HepG2 (cell line): Measurements from ENCODE around the gene TRNP1. TPM values are rescaled to one million over a fixed set of nuclear protein-coding genes. Genes with fewer than 3 reads are reported as not detected.

Source experiments
- FOXO4 ChIP-seq: sonication (generic); formaldehyde crosslinking; conservative IDR thresholded peaks from 2 replicates; pipeline ENCODE4 v1.8.1; 2023; ENCODE audit warnings: missing genetic modification reagents
- GATAD2A ChIP-seq: IDR thresholded peaks from 2 replicates; pipeline ENCODE4 v1.6.1; 2016
- HNF1A ChIP-seq, 2 experiments: sonication (generic) in 1 of 2; formaldehyde crosslinking in 1 of 2; IDR thresholded peaks; 2 replicates each; pipeline versions ENCODE4 v1.4.0 to v1.6.1; 2016 to 2020; ENCODE audit warnings: borderline replicate concordance in 1 of 2, low read depth in 1 of 2, mild to moderate bottlenecking in 1 of 2, missing genetic modification reagents in 1 of 2
- KLF9 ChIP-seq: IDR thresholded peaks from 2 replicates; pipeline ENCODE4 v1.6.1; 2016; ENCODE audit warnings: low read depth
- NFIB ChIP-seq: sonication (generic); formaldehyde crosslinking; IDR thresholded peaks from 2 replicates; pipeline ENCODE4 v1.9.0; 2021; ENCODE audit warnings: missing genetic modification reagents, mild to moderate bottlenecking, borderline replicate concordance
- TEF ChIP-seq: sonication (generic); formaldehyde crosslinking; IDR thresholded peaks from 2 replicates; pipeline ENCODE4 v1.5.0; 2020; ENCODE audit warnings: missing genetic modification reagents
- THAP9 ChIP-seq: sonication (generic); formaldehyde crosslinking; IDR thresholded peaks from 2 replicates; pipeline ENCODE4; 2020; ENCODE audit warnings: missing genetic modification reagents, mild to moderate bottlenecking, borderline replicate concordance
- ZNF281 ChIP-seq: sonication (generic); formaldehyde crosslinking; IDR thresholded peaks from 2 replicates; pipeline ENCODE4 v1.4.0; 2020; ENCODE audit warnings: missing genetic modification reagents, borderline replicate concordance
- ZNF3 ChIP-seq: IDR thresholded peaks from 2 replicates; pipeline ENCODE4 v1.7.0; 2017; ENCODE audit warnings: inconsistent platforms
- ZXDC ChIP-seq: sonication (generic); formaldehyde crosslinking; IDR thresholded peaks from 2 replicates; pipeline ENCODE4 v1.5.0; 2020; ENCODE audit warnings: mild to moderate bottlenecking, missing genetic modification reagents
- polyA plus RNA-seq, 8 experiments: library from polyadenylated mRNA; depleted of rRNA in 3 of 8; stranded (reverse) in 7 of 8; unstranded in 1 of 8; fragments of >200 nt; fragmentation: Illumina TruSeq in 4 of 8; extraction: Trizol in 4 of 8; gene quantifications; 2 replicates each; pipeline versions ENCODE4 v1.2.1 to v1.2.3, GENCODE V29; 2011 to 2016; ENCODE audit warnings: low read depth in 4 of 8, missing spikeins in 1 of 8, mixed read lengths in 1 of 8; ENCODE audit not compliant: insufficient read depth in 1 of 8
- total RNA-seq, 5 experiments: library from RNA; depleted of rRNA; stranded (reverse); fragments of >200 nt; fragmentation: Illumina TruSeq; extraction: Trizol; gene quantifications; 2 replicates each; pipeline ENCODE4 v1.2.3, GENCODE V29; 2016; ENCODE audit warnings: low read depth in 1 of 5

TRNP1 gene
- total and polyA plus RNA-seq, 2 of the 13 experiments (the other 11 are each of a cell fraction or from before 2014, with no cell fraction given): 42.0 to 158 TPM

- TF ChIP-seq TEF (CRISPR knock-in tag) (peak; percentile 54; the same call in 1 of the 2 replicates), GATAD2A (CRISPR knock-in tag) (no peak; the same call in 1 of the 2 replicates), ZXDC (CRISPR knock-in tag) (0 out of 2 replicates have a peak, but pooled peaks have one; percentile 51), ZNF281 (CRISPR knock-in tag) (peak; percentile 98), HNF1A (IDR thresholded peaks at IDR 0.05; ENCODE audit: low read depth) (peak; percentile 48; the same call in 1 of the 2 replicates), HNF1A (CRISPR knock-in tag; IDR thresholded peaks at IDR 0.05; ENCODE audit: borderline replicate concordance) (peak; percentile 92), ZNF3 (CRISPR knock-in tag) (0 out of 2 replicates have a peak, but pooled peaks have one; percentile 10), THAP9 (CRISPR knock-in tag) (no peak), KLF9 (CRISPR knock-in tag) (no peak; the same call in 1 of the 2 replicates), NFIB (CRISPR knock-in tag) (no peak), FOXO4 (CRISPR knock-in tag) (no peak)
Observed at GRCh38 chr1:26993237-26994019, at the start of gene TRNP1 (continued).
